ENCODE measurements around the gene MAP7. TPM values are rescaled to one million over a fixed set of nuclear protein-coding genes. Genes with fewer than 3 reads are reported as not detected.

The MAP7 gene
- total RNA-seq, 4 donors from 2014 or later, result 16.5 to 47.1 (median 38.8) TPM

DNA sequence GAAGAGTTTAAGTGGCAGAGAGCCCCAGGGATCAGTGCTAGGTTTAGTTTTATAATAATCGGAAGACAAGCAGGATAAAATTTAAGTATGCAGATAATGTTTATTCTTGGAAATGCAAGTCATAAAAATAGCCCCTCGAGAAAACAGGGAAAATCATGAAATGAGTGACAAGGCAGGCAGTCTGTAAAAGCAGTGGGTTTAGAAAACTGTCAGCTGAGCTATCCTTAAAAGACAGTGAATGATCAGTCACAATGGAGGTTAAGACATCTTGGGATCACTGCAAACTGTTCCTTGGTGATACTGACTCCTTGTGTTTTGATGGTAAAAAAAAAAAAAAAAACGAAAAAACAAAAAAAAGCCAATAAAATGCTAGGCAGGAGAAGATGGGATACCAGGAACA, 199.3 kb downstream of the MAP7 start:
- H3K36me3 ChIP-seq, result peaks cover 0 to under 1% (median 0%) of the 10 kb centered on the region in 3 donors
- TF ChIP-seq CTCF (IDR thresholded peaks at IDR 0.05), result no peak
- H3K4me3 ChIP-seq, result no peak overlapping the region
- no peaks in the 10 kb centered on the region for H3K9me3 ChIP-seq
- H3K27ac ChIP-seq, result no peak overlapping the region
- no peaks in the 10 kb centered on the region for H3K27me3 ChIP-seq
- H3K4me1 ChIP-seq, result no peaks in the 10 kb centered on the region
- no peak for DNase-seq

- H3K36me3 ChIP-seq, result peaks cover 0 to 10% (median 0%) of the 10 kb centered on the region in 3 donors
- no peaks in the 10 kb centered on the region for H3K9me3 ChIP-seq
- no peaks in the 10 kb centered on the region for H3K27me3 ChIP-seq
- no peak for DNase-seq
- TF ChIP-seq CTCF (IDR thresholded peaks at IDR 0.05) (no peak), POLR2A (IDR thresholded peaks at IDR 0.05) (no peak)
- H3K4me1 ChIP-seq, result no peaks in the 10 kb centered on the region
- H3K4me3 ChIP-seq, result no peak overlapping the region
- H3K27ac ChIP-seq, result no peak overlapping the region
Observed at GRCh38 chr6:136347847-136348246, 202.4 kb downstream of the MAP7 start.

DNA sequence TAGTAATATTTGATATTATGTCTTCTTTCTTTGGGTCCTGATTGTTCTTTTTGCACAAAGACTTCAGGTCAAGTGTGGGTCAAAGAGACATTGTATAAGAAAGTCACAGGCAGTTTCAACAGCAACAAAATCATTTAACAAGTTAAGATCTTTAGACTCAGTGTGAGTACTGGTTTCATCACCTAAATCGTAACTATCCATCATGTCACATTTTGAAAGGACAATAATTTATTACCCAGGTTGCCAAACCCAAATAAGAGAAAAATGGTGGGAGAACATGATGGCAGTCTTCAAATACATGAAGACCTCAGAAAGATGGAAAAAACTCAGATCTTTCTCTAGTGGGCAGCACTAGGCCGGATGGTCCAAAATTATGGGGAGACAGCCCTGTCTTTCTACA, 205.1 kb downstream of the MAP7 start:
- TF ChIP-seq CTCF (IDR thresholded peaks at IDR 0.05) (no peak), POLR2A (IDR thresholded peaks at IDR 0.05) (no peak)
- no peaks in the 10 kb centered on the region for H3K4me1 ChIP-seq
- H3K36me3 ChIP-seq, result peaks cover 0 to 10% (median 0%) of the 10 kb centered on the region in 3 donors
- no peak overlapping the region for H3K27ac ChIP-seq
- H3K9me3 ChIP-seq, result no peaks in the 10 kb centered on the region
- DNase-seq, result no peak
- no peak overlapping the region for H3K4me3 ChIP-seq
- H3K27me3 ChIP-seq, result no peaks in the 10 kb centered on the region

DNA sequence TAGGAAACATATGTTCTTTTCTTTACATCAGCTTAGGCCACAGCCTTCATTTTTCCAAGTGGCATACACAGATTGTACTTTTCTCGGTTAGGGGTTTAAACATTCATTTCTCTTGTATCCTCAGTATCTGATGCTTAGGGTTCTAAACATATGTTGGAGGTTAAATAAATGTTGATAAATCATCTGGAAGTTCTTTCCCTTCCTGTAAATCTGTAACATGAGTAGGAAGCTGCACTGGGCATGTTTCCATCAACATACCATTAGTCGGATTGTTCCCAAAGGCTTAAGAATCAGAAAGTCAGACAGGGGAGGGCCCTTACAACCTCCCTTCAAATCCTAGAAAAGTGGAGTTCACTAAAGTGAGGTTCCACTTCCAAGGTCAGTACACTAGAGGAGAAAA, 205.8 kb downstream of the MAP7 start:
- TF ChIP-seq CTCF (IDR thresholded peaks at IDR 0.05) (no peak), POLR2A (IDR thresholded peaks at IDR 0.05) (no peak)
- peaks cover 0 to 10% (median 0%) of the 10 kb centered on the region in 3 donors for H3K36me3 ChIP-seq
- H3K4me3 ChIP-seq, result no peak overlapping the region
- no peaks in the 10 kb centered on the region for H3K9me3 ChIP-seq
- no peak for DNase-seq
- no peaks in the 10 kb centered on the region for H3K27me3 ChIP-seq
- no peak overlapping the region for H3K27ac ChIP-seq
- H3K4me1 ChIP-seq, result no peaks in the 10 kb centered on the region

GRCh38 chr6:136343700-136344099, 206.5 kb downstream of the MAP7 start:
- no peaks in the 10 kb centered on the region for H3K27me3 ChIP-seq
- H3K4me1 ChIP-seq, result no peaks in the 10 kb centered on the region
- no peak overlapping the region for H3K27ac ChIP-seq
- TF ChIP-seq POLR2A (IDR thresholded peaks at IDR 0.05) (no peak), CTCF (IDR thresholded peaks at IDR 0.05) (no peak)
- no peak for DNase-seq
- H3K9me3 ChIP-seq, result no peaks in the 10 kb centered on the region
- H3K36me3 ChIP-seq, result peaks cover 0 to 10% (median 0%) of the 10 kb centered on the region in 3 donors
- H3K4me3 ChIP-seq, result no peak overlapping the region

GRCh38 chr6:136343275-136343674, 206.9 kb downstream of the MAP7 start:
- DNase-seq, result no peak
- H3K27me3 ChIP-seq, result no peaks in the 10 kb centered on the region
- no peaks in the 10 kb centered on the region for H3K4me1 ChIP-seq
- TF ChIP-seq POLR2A (IDR thresholded peaks at IDR 0.05) (no peak), CTCF (IDR thresholded peaks at IDR 0.05) (no peak)
- no peak overlapping the region for H3K4me3 ChIP-seq
- H3K27ac ChIP-seq, result no peak overlapping the region
- H3K36me3 ChIP-seq, result peaks cover 0 to 10% (median 0%) of the 10 kb centered on the region in 3 donors
- H3K9me3 ChIP-seq, result no peaks in the 10 kb centered on the region

All from Peyer's patch (tissue), 4 donors.